ENCODE measurements around the gene TIMM22.

TIMM22 gene

GRCh38 chr17:977166-977565, 19.8 kb upstream of the TIMM22 start:
- peaks cover 4 to 6% of the 10 kb centered on the region in 2 donors for H3K9me3 ChIP-seq (replicated peaks in 1 of 2; ENCODE audit: control insufficient read depth in 2 of 2, insufficient read depth in 1 of 2, low read depth in 1 of 2, low read length in 2 of 2)
- no peak overlapping the region for H2BK12ac ChIP-seq (ENCODE audit: low read length)
- H3K4me3 ChIP-seq (ENCODE audit: low read length in 2 of 2) = peak overlapping the region in 1 of 2 donors; percentile 85
- H3K36me3 ChIP-seq (replicated peaks in 1 of 2; ENCODE audit: control insufficient read depth in 2 of 2, insufficient read depth in 2 of 2, low read length in 2 of 2) = peaks cover 0 to 38% of the 10 kb centered on the region in 2 donors
- no peak overlapping the region for H3K27ac ChIP-seq (replicated peaks; ENCODE audit: low read length)
- no peak overlapping the region for H4K91ac ChIP-seq (ENCODE audit: low read depth, low read length, poor library complexity)
- no peak overlapping the region for H3K23ac ChIP-seq (ENCODE audit: low read depth, low read length, poor library complexity)
- H3K14ac ChIP-seq (ENCODE audit: low read length) = no peak overlapping the region
- no peaks in the 10 kb centered on the region for H3K27me3 ChIP-seq (ENCODE audit: control insufficient read depth in 3 of 3, insufficient read depth in 3 of 3, low read depth in 1 of 3, low read length in 3 of 3)
- no peak overlapping the region for H4K8ac ChIP-seq (ENCODE audit: low read depth, low read length)
- peaks cover 9 to 15% of the 10 kb centered on the region in 2 donors for H3K4me1 ChIP-seq (ENCODE audit: control insufficient read depth in 2 of 2, insufficient read depth in 1 of 2, low read depth in 1 of 2, low read length in 2 of 2)
- no peak overlapping the region for H3K4ac ChIP-seq (ENCODE audit: low read length)
- no peak for DNase-seq (ENCODE audit: low spot score)
- H2BK5ac ChIP-seq (ENCODE audit: low read length) = no peak overlapping the region
- no peak overlapping the region for H2AFZ ChIP-seq (ENCODE audit: low read length)
- no peak overlapping the region for H3K4me2 ChIP-seq (ENCODE audit: insufficient read depth, low read length, poor library complexity, severe bottlenecking)
- WGBS, 2 donors (ENCODE audit: extremely low coverage in 2 of 2, insufficient read length in 2 of 2, insufficient replicate concordance in 1 of 2) = no CpG with 5 or more reads among the region's 6 CpGs
- no peak overlapping the region for H2BK120ac ChIP-seq (ENCODE audit: low read depth, low read length)
- H3K18ac ChIP-seq (ENCODE audit: low read length) = no peak overlapping the region
- no peak overlapping the region for H3K9ac ChIP-seq (ENCODE audit: low read depth, low read length, poor library complexity)
- H2AK5ac ChIP-seq (ENCODE audit: low read depth, low read length) = no peak overlapping the region
- H3K79me1 ChIP-seq (ENCODE audit: low read depth, low read length) = peaks cover 3% of the 10 kb centered on the region
- no peak overlapping the region for H2BK15ac ChIP-seq (ENCODE audit: low read length)

GRCh38 chr17:978103-979093, 18.5 kb upstream of the TIMM22 start:
- peaks cover 3% of the 10 kb centered on the region for H3K79me1 ChIP-seq (ENCODE audit: low read depth, low read length)
- peak overlapping the region; percentile 11 for H2BK15ac ChIP-seq (ENCODE audit: low read length)
- no peak overlapping the region for H2BK5ac ChIP-seq (ENCODE audit: low read length)
- no peak overlapping the region for H3K23ac ChIP-seq (ENCODE audit: low read depth, low read length, poor library complexity)
- peak overlapping the region; percentile 82 for H3K14ac ChIP-seq (ENCODE audit: low read length)
- no peak overlapping the region for H2BK120ac ChIP-seq (ENCODE audit: low read depth, low read length)
- H3K9me3 ChIP-seq (replicated peaks in 1 of 2; ENCODE audit: control insufficient read depth in 2 of 2, insufficient read depth in 1 of 2, low read depth in 1 of 2, low read length in 2 of 2) = peaks cover 0 to under 1% of the 10 kb centered on the region in 2 donors
- no CpG with 5 or more reads among the region's 72 CpGs for WGBS, 2 donors (ENCODE audit: extremely low coverage in 2 of 2, insufficient read length in 2 of 2, insufficient replicate concordance in 1 of 2)
- peak overlapping the region; percentile 85 to 95 for H3K4me3 ChIP-seq (ENCODE audit: low read length in 2 of 2)
- H3K36me3 ChIP-seq (replicated peaks in 1 of 2; ENCODE audit: control insufficient read depth in 2 of 2, insufficient read depth in 2 of 2, low read length in 2 of 2) = peaks cover 0 to 27% of the 10 kb centered on the region in 2 donors
- H2AFZ ChIP-seq (ENCODE audit: low read length) = peak overlapping the region; percentile 63
- H3K27ac ChIP-seq (replicated peaks; ENCODE audit: low read length) = no peak overlapping the region
- peak overlapping the region; percentile 98 for H2AK5ac ChIP-seq (ENCODE audit: low read depth, low read length)
- peak overlapping the region; percentile 81 for H3K9ac ChIP-seq (ENCODE audit: low read depth, low read length, poor library complexity)
- no peak overlapping the region for H3K4ac ChIP-seq (ENCODE audit: low read length)
- H3K4me2 ChIP-seq (ENCODE audit: insufficient read depth, low read length, poor library complexity, severe bottlenecking) = peak overlapping the region; percentile 63
- no peaks in the 10 kb centered on the region for H3K27me3 ChIP-seq (ENCODE audit: control insufficient read depth in 3 of 3, insufficient read depth in 3 of 3, low read depth in 1 of 3, low read length in 3 of 3)
- H3K18ac ChIP-seq (ENCODE audit: low read length) = peak overlapping the region; percentile 98
- H2BK12ac ChIP-seq (ENCODE audit: low read length) = no peak overlapping the region
- peaks cover 6 to 15% of the 10 kb centered on the region in 2 donors for H3K4me1 ChIP-seq (ENCODE audit: control insufficient read depth in 2 of 2, insufficient read depth in 1 of 2, low read depth in 1 of 2, low read length in 2 of 2)
- DNase-seq (ENCODE audit: low spot score) = peak; percentile 42
- no peak overlapping the region for H4K91ac ChIP-seq (ENCODE audit: low read depth, low read length, poor library complexity)
- H4K8ac ChIP-seq (ENCODE audit: low read depth, low read length) = no peak overlapping the region

GRCh38 chr17:979212-979538, 17.8 kb upstream of the TIMM22 start:
- peaks cover 6 to 15% of the 10 kb centered on the region in 2 donors for H3K4me1 ChIP-seq (ENCODE audit: control insufficient read depth in 2 of 2, insufficient read depth in 1 of 2, low read depth in 1 of 2, low read length in 2 of 2)
- H3K36me3 ChIP-seq (replicated peaks in 1 of 2; ENCODE audit: control insufficient read depth in 2 of 2, insufficient read depth in 2 of 2, low read length in 2 of 2) = peaks cover 0 to 22% of the 10 kb centered on the region in 2 donors
- no CpG with 5 or more reads among the region's 42 CpGs for WGBS, 2 donors (ENCODE audit: extremely low coverage in 2 of 2, insufficient read length in 2 of 2, insufficient replicate concordance in 1 of 2)
- no peak for DNase-seq (ENCODE audit: low spot score)
- peak overlapping the region; percentile 99 for H3K23ac ChIP-seq (ENCODE audit: low read depth, low read length, poor library complexity)
- H2BK120ac ChIP-seq (ENCODE audit: low read depth, low read length) = no peak overlapping the region
- H3K4me2 ChIP-seq (ENCODE audit: insufficient read depth, low read length, poor library complexity, severe bottlenecking) = peak overlapping the region; percentile 62
- peak overlapping the region; percentile 81 for H2AK5ac ChIP-seq (ENCODE audit: low read depth, low read length)
- peak overlapping the region; percentile 56 for H3K14ac ChIP-seq (ENCODE audit: low read length)
- peak overlapping the region; percentile 85 to 100 for H3K4me3 ChIP-seq (ENCODE audit: low read length in 2 of 2)
- no peak overlapping the region for H2BK12ac ChIP-seq (ENCODE audit: low read length)
- peak overlapping the region; percentile 85 for H3K27ac ChIP-seq (replicated peaks; ENCODE audit: low read length)
- peak overlapping the region; percentile 82 for H4K8ac ChIP-seq (ENCODE audit: low read depth, low read length)
- H2BK15ac ChIP-seq (ENCODE audit: low read length) = no peak overlapping the region
- H3K9me3 ChIP-seq (replicated peaks in 1 of 2; ENCODE audit: control insufficient read depth in 2 of 2, insufficient read depth in 1 of 2, low read depth in 1 of 2, low read length in 2 of 2) = no peaks in the 10 kb centered on the region
- no peaks in the 10 kb centered on the region for H3K27me3 ChIP-seq (ENCODE audit: control insufficient read depth in 3 of 3, insufficient read depth in 3 of 3, low read depth in 1 of 3, low read length in 3 of 3)
- H3K79me1 ChIP-seq (ENCODE audit: low read depth, low read length) = peaks cover 3% of the 10 kb centered on the region
- peak overlapping the region; percentile 70 for H2AFZ ChIP-seq (ENCODE audit: low read length)
- no peak overlapping the region for H3K4ac ChIP-seq (ENCODE audit: low read length)
- peak overlapping the region; percentile 97 for H3K18ac ChIP-seq (ENCODE audit: low read length)
- H4K91ac ChIP-seq (ENCODE audit: low read depth, low read length, poor library complexity) = no peak overlapping the region
- no peak overlapping the region for H2BK5ac ChIP-seq (ENCODE audit: low read length)
- H3K9ac ChIP-seq (ENCODE audit: low read depth, low read length, poor library complexity) = peak overlapping the region; percentile 97

Data from neuronal stem cell (in vitro differentiated cells).